ENCODE data around the gene SH3BGRL3. TPM values are rescaled to one million over a fixed set of nuclear protein-coding genes. Genes with fewer than 3 reads are reported as not detected.

SH3BGRL3 gene
- total and polyA plus RNA-seq, 2 experiments from 2014 or later, result 30.9 to 370 TPM

GRCh38 chr1:26284597-26285347, 4.9 kb downstream of the SH3BGRL3 start:
- H3K4me2 ChIP-seq, result no peak overlapping the region

GRCh38 chr1:26285366-26286063, 5.6 kb downstream of the SH3BGRL3 start:
- peak; percentile 90 for DNase-seq (ENCODE audit: low spot score)
- H3K4me1 ChIP-seq (ENCODE audit: insufficient read depth), result peaks cover 23% of the 10 kb centered on the region
- H3K4me2 ChIP-seq, result no peak overlapping the region
- no peak overlapping the region for H3K4me3 ChIP-seq
- Mint-ChIP-seq H3K4me1 (peaks cover 44% of the 10 kb centered on the region), H3K27ac (no peak overlapping the region), H3K9me3 (no peaks in the 10 kb centered on the region; the same call in 2 of the 3 replicates), H3K4me3 (no peak overlapping the region), H3K36me3 (ENCODE audit: low read depth) (peaks cover 4% of the 10 kb centered on the region; the same call in 2 of the 3 replicates), H3K27me3 (ENCODE audit: insufficient read depth, low read depth, poor library complexity) (peaks cover 22% of the 10 kb centered on the region)
- peaks cover 4% of the 10 kb centered on the region; the same call in 1 of the 2 replicates for H3K36me3 ChIP-seq (ENCODE audit: insufficient read depth)
- no peak overlapping the region for H3K27ac ChIP-seq (ENCODE audit: low read depth)
- peak; percentile 53 for ATAC-seq
- H3K79me2 ChIP-seq (replicated peaks; ENCODE audit: insufficient read depth), result no peaks in the 10 kb centered on the region
- 0 out of 2 replicates have a peak, but pooled peaks cover 3% of the 10 kb centered on the region for H4K20me1 ChIP-seq (replicated peaks; ENCODE audit: insufficient read depth)
- no peaks in the 10 kb centered on the region for H3K27me3 ChIP-seq (ENCODE audit: insufficient read depth)
- H3F3A ChIP-seq (replicated peaks; ENCODE audit: low read depth), result peaks cover 8% of the 10 kb centered on the region; the same call in 1 of the 2 replicates
- TF ChIP-seq CTCF (conservative IDR thresholded peaks at IDR 0.05; ENCODE audit: low read depth in 2 of 2) (peak; percentile 69 to 83), REST (IDR thresholded peaks at IDR 0.05; ENCODE audit: unreplicated experiment) (no peak), ZNF331 (CRISPR knock-in tag; IDR thresholded peaks at IDR 0.05; ENCODE audit: low read depth) (no peak)
- H3K9me2 ChIP-seq (ENCODE audit: insufficient read depth), result no peaks in the 10 kb centered on the region
- H2AFZ ChIP-seq, result no peak overlapping the region

More at GRCh38 chr1:26284597-26285347, 4.9 kb downstream of the SH3BGRL3 start:
- Mint-ChIP-seq H3K4me3 (no peak overlapping the region), H3K27ac (peak overlapping the region; percentile 15; the same call in 1 of the 2 replicates), H3K9me3 (no peaks in the 10 kb centered on the region; the same call in 2 of the 3 replicates), H3K4me1 (peaks cover 40% of the 10 kb centered on the region), H3K27me3 (ENCODE audit: insufficient read depth, low read depth, poor library complexity) (peaks cover 25% of the 10 kb centered on the region), H3K36me3 (ENCODE audit: low read depth) (peaks cover 4% of the 10 kb centered on the region; the same call in 2 of the 3 replicates)
- ATAC-seq (peak; percentile 70), DNase-seq (ENCODE audit: low spot score) (peak; percentile 88)
- Histone ChIP-seq H2AFZ (no peak overlapping the region), H3K27me3 (ENCODE audit: insufficient read depth) (no peaks in the 10 kb centered on the region), H4K20me1 (replicated peaks; ENCODE audit: insufficient read depth) (0 out of 2 replicates have a peak, but pooled peaks cover 3% of the 10 kb centered on the region), H3K9me2 (ENCODE audit: insufficient read depth) (no peaks in the 10 kb centered on the region), H3K4me1 (ENCODE audit: insufficient read depth) (peaks cover 20% of the 10 kb centered on the region), H3F3A (replicated peaks; ENCODE audit: low read depth) (peaks cover 8% of the 10 kb centered on the region; the same call in 1 of the 2 replicates), H3K36me3 (ENCODE audit: insufficient read depth) (peaks cover 4% of the 10 kb centered on the region; the same call in 1 of the 2 replicates), H3K27ac (ENCODE audit: low read depth) (peak overlapping the region; percentile 19; the same call in 1 of the 2 replicates), H3K79me2 (replicated peaks; ENCODE audit: insufficient read depth) (no peaks in the 10 kb centered on the region), H3K4me3 (no peak overlapping the region)
- TF ChIP-seq NANOG (IDR thresholded peaks at IDR 0.05; ENCODE audit: borderline replicate concordance) (no peak), CTCF (conservative IDR thresholded peaks at IDR 0.05; ENCODE audit: low read depth in 2 of 2) (peak; percentile 90 to 95), EZH2 (IDR thresholded peaks at IDR 0.05; ENCODE audit: low read depth, unreplicated experiment) (no peak), POLR2AphosphoS5 (IDR thresholded peaks at IDR 0.05; ENCODE audit: low read depth) (0 out of 2 replicates have a peak, but pooled peaks have one; percentile 16), EZH2phosphoT487 (IDR thresholded peaks at IDR 0.05; ENCODE audit: unreplicated experiment) (no peak)

All from GM23338 (cell line).